Osteocyte (in vitro differentiated cells): ENCODE results near the gene CGB2. TPM values are rescaled to one million over a fixed set of nuclear protein-coding genes. Genes with fewer than 3 reads are reported as not detected.

Experiments used
- DNase-seq: peaks from one replicate; pipeline ENCODE4 v3.0.0; 2021; ENCODE audit warnings: mixed read lengths; ENCODE audit not compliant: unreplicated experiment; ENCODE audit errors: extremely low spot score
- H3K27ac Mint-ChIP-seq: one replicate; pipeline ENCODE4 v1.8.0; 2021; ENCODE audit warnings: mild to moderate bottlenecking, mixed read lengths; ENCODE audit not compliant: unreplicated experiment
- H3K27me3 Mint-ChIP-seq: one replicate; pipeline ENCODE4 v1.8.0; 2021; ENCODE audit warnings: mixed read lengths; ENCODE audit not compliant: unreplicated experiment
- H3K36me3 Mint-ChIP-seq: one replicate; pipeline ENCODE4 v1.8.0; 2021; ENCODE audit warnings: mixed read lengths; ENCODE audit not compliant: unreplicated experiment
- H3K4me1 Mint-ChIP-seq: one replicate; pipeline ENCODE4 v1.8.0; 2021; ENCODE audit warnings: mixed read lengths; ENCODE audit not compliant: unreplicated experiment
- H3K4me3 Mint-ChIP-seq: one replicate; pipeline ENCODE4 v1.8.0; 2021; ENCODE audit warnings: mild to moderate bottlenecking, moderate library complexity, mixed read lengths; ENCODE audit not compliant: unreplicated experiment
- H3K9me3 Mint-ChIP-seq: one replicate; pipeline ENCODE4 v1.8.0; 2021; ENCODE audit warnings: mixed read lengths; ENCODE audit not compliant: unreplicated experiment
- CTCF ChIP-seq: fragments of 200-600 bp; sonication (generic); IDR thresholded peaks from 2 replicates; pipeline ENCODE4 v1.5.0; 2021; ENCODE audit warnings: antibody characterized with exemption, mild to moderate bottlenecking, moderate library complexity
- total RNA-seq: library from RNA; stranded (reverse); gene quantifications from 2 replicates; pipeline ENCODE4 v1.2.1, GENCODE V29; 2021

Gene CGB2
- total RNA-seq, 1 donor from 2014 or later = not detected

GRCh38 chr19:48988286-48988685 is 43.4 kb upstream of the CGB2 start:
- H3K4me1 Mint-ChIP-seq = peaks cover 9% of the 10 kb centered on the region
- H3K36me3 Mint-ChIP-seq = peaks cover 14% of the 10 kb centered on the region
- H3K27ac Mint-ChIP-seq = no peak overlapping the region
- H3K27me3 Mint-ChIP-seq = no peaks in the 10 kb centered on the region
- DNase-seq = no peak
- no peak overlapping the region for H3K4me3 Mint-ChIP-seq
- no peaks in the 10 kb centered on the region for H3K9me3 Mint-ChIP-seq
- no peak for TF ChIP-seq CTCF

GRCh38 chr19:48988860-48989259 is 42.8 kb upstream of the CGB2 start:
- Mint-ChIP-seq H3K4me3 (no peak overlapping the region), H3K9me3 (no peaks in the 10 kb centered on the region), H3K27me3 (no peaks in the 10 kb centered on the region), H3K27ac (no peak overlapping the region), H3K4me1 (peaks cover 11% of the 10 kb centered on the region), H3K36me3 (peaks cover 10% of the 10 kb centered on the region)
- no peak for DNase-seq
- TF ChIP-seq CTCF = no peak

- DNase-seq = no peak
- Mint-ChIP-seq H3K4me1 (peaks cover 19% of the 10 kb centered on the region), H3K9me3 (no peaks in the 10 kb centered on the region), H3K27ac (no peak overlapping the region), H3K4me3 (no peak overlapping the region), H3K36me3 (peaks cover 10% of the 10 kb centered on the region), H3K27me3 (no peaks in the 10 kb centered on the region)
- TF ChIP-seq CTCF = no peak
Measured at GRCh38 chr19:48989701-48990291, 41.9 kb upstream of the CGB2 start.

GRCh38 chr19:48990400-48990799 is 41.3 kb upstream of the CGB2 start:
- TF ChIP-seq CTCF = no peak
- Mint-ChIP-seq H3K9me3 (no peaks in the 10 kb centered on the region), H3K4me3 (no peak overlapping the region), H3K27ac (no peak overlapping the region), H3K4me1 (peaks cover 25% of the 10 kb centered on the region), H3K36me3 (peaks cover 10% of the 10 kb centered on the region), H3K27me3 (no peaks in the 10 kb centered on the region)
- DNase-seq = no peak

- H3K27me3 Mint-ChIP-seq = no peaks in the 10 kb centered on the region
Measured at GRCh38 chr19:48991011-48991609, 40.6 kb upstream of the CGB2 start.

More at GRCh38 chr19:48991011-48991609, 40.6 kb upstream of the CGB2 start:
- Mint-ChIP-seq H3K9me3 (no peaks in the 10 kb centered on the region), H3K4me3 (peak overlapping the region; percentile 26), H3K27ac (peak overlapping the region; percentile 34), H3K36me3 (peaks cover 10% of the 10 kb centered on the region), H3K4me1 (peaks cover 25% of the 10 kb centered on the region)
- DNase-seq = no peak
- no peak for TF ChIP-seq CTCF
